Peyer's patch (tissue), 4 donors: Measurements from ENCODE around the gene DHX29. TPM values are rescaled to one million over a fixed set of nuclear protein-coding genes. Genes with fewer than 3 reads are reported as not detected.

Experiments
- DNase-seq, 3 donors: peaks; one replicate each; pipeline ENCODE4 v3.0.0-alpha.2; 2017 to 2019
- H3K27ac ChIP-seq, 4 donors: fragments of 200-600 bp; sonication (generic); one replicate each; pipeline ENCODE4 v1.5.1; 2016 to 2019
- H3K27me3 ChIP-seq, 2 donors: fragments of 200-600 bp; sonication (generic); one replicate each; pipeline ENCODE4 v1.5.1; 2019
- H3K36me3 ChIP-seq, 3 donors: fragments of 200-600 bp; sonication (generic); one replicate each; pipeline ENCODE4 v1.5.1; 2016 to 2019
- H3K4me1 ChIP-seq, 4 donors: fragments of 200-600 bp; sonication (generic); one replicate each; pipeline ENCODE4 v1.5.1; 2016 to 2019
- H3K4me3 ChIP-seq, 4 donors: fragments of 200-600 bp; sonication (generic); 1 replicate in 3 of 4; 2 replicates in 1 of 4; pipeline ENCODE4 v1.5.1; 2016 to 2019; ENCODE audit warnings: mild to moderate bottlenecking in 1 of 4
- H3K9me3 ChIP-seq, 4 donors: fragments of 200-600 bp; sonication (generic); one replicate each; pipeline ENCODE4 v1.5.1; 2016 to 2019; ENCODE audit warnings: mild to moderate bottlenecking in 1 of 4
- CTCF ChIP-seq, 6 experiments: fragments of 450-650 bp in 4 of 6; fragments of 200-600 bp in 2 of 6; sonication (generic) in 1 of 6; IDR thresholded peaks; one replicate each; pipeline ENCODE4 v1.5.1; 2017 to 2019; ENCODE audit warnings: antibody characterized with exemption in 6 of 6, mild to moderate bottlenecking in 3 of 6, moderate library complexity in 1 of 6
- POLR2A ChIP-seq, 2 donors: fragments of 450-650 bp; IDR thresholded peaks; one replicate each; pipeline ENCODE4 v1.5.1; 2017; ENCODE audit warnings: antibody characterized with exemption in 2 of 2, mild to moderate bottlenecking in 2 of 2, moderate library complexity in 2 of 2
- total RNA-seq, 4 donors: library from RNA; depleted of rRNA; stranded (reverse); fragments of >200 nt; gene quantifications; one replicate each; pipeline ENCODE4 v1.1.0, GENCODE V29; 2016

Gene DHX29
- total RNA-seq, 4 donors from 2014 or later: 16.0 to 26.4 (median 20.9) TPM

- Histone ChIP-seq H3K27me3 (peaks cover 0 to 49% of the 10 kb centered on the region in 2 donors), H3K4me1 (peaks cover 3 to 51% (median 25%) of the 10 kb centered on the region in 4 donors), H3K36me3 (no peaks in the 10 kb centered on the region), H3K4me3 (peak overlapping the region in 3 of 4 donors; percentile 61 to 63 (median 62)), H3K27ac (no peak overlapping the region), H3K9me3 (no peaks in the 10 kb centered on the region)
- TF ChIP-seq POLR2A (IDR thresholded peaks at IDR 0.05) (no peak), CTCF (IDR thresholded peaks at IDR 0.05) (no peak)
- no peak for DNase-seq
These were observed 75.6 kb downstream of the DHX29 start for GRCh38 chr5:55231919-55232270.

- Histone ChIP-seq H3K4me3 (peak overlapping the region in 3 of 4 donors; percentile 32 to 62 (median 61)), H3K27me3 (peaks cover 0 to 55% of the 10 kb centered on the region in 2 donors), H3K36me3 (no peaks in the 10 kb centered on the region), H3K27ac (no peak overlapping the region), H3K9me3 (no peaks in the 10 kb centered on the region), H3K4me1 (peaks cover 3 to 57% (median 28%) of the 10 kb centered on the region in 4 donors)
- peak in 1 of 3 donors; percentile 62 for DNase-seq
- TF ChIP-seq CTCF (IDR thresholded peaks at IDR 0.05): peak in 1 of 6 experiments; percentile 4
- peak in 1 of 2 donors; percentile 16 for TF ChIP-seq POLR2A (IDR thresholded peaks at IDR 0.05)
These were observed 76.2 kb downstream of the DHX29 start for GRCh38 chr5:55231029-55231918.

GRCh38 chr5:55230086-55230629, 77.3 kb downstream of the DHX29 start:
- TF ChIP-seq POLR2A (IDR thresholded peaks at IDR 0.05): no peak
- no peak for TF ChIP-seq CTCF (IDR thresholded peaks at IDR 0.05)
- no peak for DNase-seq
- Histone ChIP-seq H3K36me3 (no peaks in the 10 kb centered on the region), H3K4me1 (peaks cover 3 to 60% (median 28%) of the 10 kb centered on the region in 4 donors), H3K4me3 (no peak overlapping the region), H3K27me3 (peaks cover 0 to 60% of the 10 kb centered on the region in 2 donors), H3K9me3 (no peaks in the 10 kb centered on the region), H3K27ac (no peak overlapping the region)

DNA sequence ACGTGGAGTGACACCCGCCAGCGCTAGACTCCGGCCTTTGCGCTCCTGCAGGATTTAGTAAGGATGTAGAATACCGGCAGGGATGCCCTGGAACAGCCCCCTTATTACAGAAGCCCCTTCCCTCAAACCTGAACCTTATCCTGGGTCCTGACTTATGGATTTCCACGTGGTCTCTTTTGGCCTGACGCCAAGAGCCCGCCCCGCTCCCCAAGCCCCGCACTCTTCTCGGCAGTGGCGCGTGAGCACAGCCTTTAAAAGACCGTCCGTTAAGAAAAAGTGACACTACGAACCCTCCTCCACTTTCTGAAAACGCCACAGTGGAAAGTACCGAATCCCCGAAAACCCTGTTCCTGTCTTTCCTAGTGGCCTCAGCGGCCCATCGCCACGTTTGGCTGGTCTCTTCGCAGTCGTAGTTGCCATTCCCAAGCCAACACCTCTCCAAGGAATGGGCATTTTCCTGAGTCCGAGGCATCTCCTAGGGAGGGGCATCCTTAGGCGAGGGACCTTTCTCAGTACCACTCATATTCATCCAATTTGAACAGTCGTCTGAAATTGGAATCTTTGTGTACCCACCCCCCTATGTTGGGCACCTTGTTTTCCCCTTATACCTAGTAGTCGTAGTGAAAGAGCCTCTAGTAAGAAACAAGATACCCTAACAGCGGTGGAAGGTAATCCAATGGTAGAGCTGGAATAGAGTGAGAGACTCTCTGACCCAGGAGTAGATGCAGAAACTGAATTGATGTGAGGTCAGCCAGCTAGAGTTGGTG, 79.6 kb downstream of the DHX29 start:
- Histone ChIP-seq H3K4me3 (peak overlapping the region; percentile 15 to 59 (median 48)), H3K36me3 (no peaks in the 10 kb centered on the region), H3K4me1 (peaks cover 3 to 50% (median 24%) of the 10 kb centered on the region in 4 donors), H3K27ac (no peak overlapping the region), H3K9me3 (no peaks in the 10 kb centered on the region), H3K27me3 (peaks cover 0 to 64% of the 10 kb centered on the region in 2 donors)
- no peak for DNase-seq
- TF ChIP-seq POLR2A (IDR thresholded peaks at IDR 0.05) (no peak), CTCF (IDR thresholded peaks at IDR 0.05) (no peak)

DNA sequence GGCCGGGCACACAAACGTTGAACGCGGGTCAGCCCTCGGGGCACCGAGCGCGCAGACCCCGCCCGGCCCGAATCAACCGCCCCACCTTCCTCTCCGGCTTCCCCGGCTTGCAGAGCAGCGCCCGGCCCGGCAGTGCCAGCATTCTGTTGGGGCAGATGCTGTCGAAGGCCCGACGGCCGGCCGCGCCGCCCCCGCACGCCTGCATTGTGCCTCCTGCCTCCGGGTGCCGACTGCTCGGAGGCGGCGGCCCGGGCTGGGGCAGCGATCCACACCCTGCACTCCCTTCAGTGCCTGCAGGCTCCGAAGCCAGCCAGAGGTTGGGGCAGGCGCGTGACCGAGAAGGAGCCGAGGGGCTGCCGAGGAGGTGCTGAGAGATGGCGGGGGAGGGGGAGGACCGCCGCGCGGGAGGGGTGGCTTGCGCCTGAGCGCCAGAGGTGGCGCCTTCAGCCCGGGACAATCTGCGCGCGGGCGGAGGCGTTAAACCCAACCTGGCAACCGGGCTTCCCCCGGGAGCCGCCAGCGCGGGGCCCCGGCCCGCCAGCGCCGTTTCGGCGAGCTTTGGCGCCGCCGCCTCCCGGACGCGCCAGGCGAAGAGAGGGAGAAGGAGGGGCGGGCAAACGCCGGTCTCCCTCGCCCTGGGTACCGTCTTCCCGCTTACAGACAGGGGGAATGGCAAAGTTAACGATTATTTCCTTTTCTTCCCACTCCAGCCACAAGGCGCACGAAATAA, 80.4 kb downstream of the DHX29 start, which contains the start of gene MCIDAS:
Gene MCIDAS, minus strand, starts transcription at position 382 of the 730 bp plus-strand sequence. Its CDS starts 177 bp downstream, at position 205.
- Histone ChIP-seq H3K27me3 (peaks cover 0 to 64% of the 10 kb centered on the region in 2 donors), H3K36me3 (no peaks in the 10 kb centered on the region), H3K27ac (no peak within 1 kb of the TSS), H3K4me1 (peaks cover 3 to 46% (median 19%) of the 10 kb centered on the region in 4 donors), H3K9me3 (no peaks in the 10 kb centered on the region), H3K4me3 (peak within 1 kb of the TSS; percentile 15 to 59 (median 48))
- DNase-seq: peak in 2 of 3 donors; percentile 67 to 68
- peak in 2 of 6 experiments; percentile 7 to 26 for TF ChIP-seq CTCF (IDR thresholded peaks at IDR 0.05)
- no peak for TF ChIP-seq POLR2A (IDR thresholded peaks at IDR 0.05)
